Measurements from ENCODE around the gene C9orf85. TPM values are rescaled to one million over a fixed set of nuclear protein-coding genes. Genes with fewer than 3 reads are reported as not detected.

C9orf85 gene
- total and polyA plus RNA-seq, 12 donors: 4.7 to 18.8 (median 12.1) TPM

DNA sequence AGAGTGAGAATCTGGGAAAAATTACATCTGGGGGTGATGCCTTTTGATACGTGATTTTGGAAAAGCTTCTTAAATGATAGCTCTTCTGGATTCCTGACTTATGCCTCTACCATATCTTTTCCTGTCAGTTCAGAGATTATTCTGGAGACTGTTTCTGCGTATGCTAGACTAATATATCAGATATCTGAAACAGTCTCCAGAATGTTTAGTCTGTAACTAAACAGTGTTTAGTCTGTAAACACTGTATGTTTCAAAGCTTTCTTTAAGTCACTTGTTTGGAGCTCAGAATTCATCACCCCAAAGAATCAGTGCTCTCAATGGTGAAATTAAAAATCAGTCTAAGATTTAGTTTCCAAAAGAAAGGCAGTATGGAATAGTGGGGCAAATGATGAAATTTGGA is 19.7 kb downstream of the C9orf85 start:
- Histone ChIP-seq H3K9me3 (replicated peaks in 1 of 3) (no peaks in the 10 kb centered on the region), H3K36me3 (replicated peaks in 1 of 2) (no peaks in the 10 kb centered on the region), H3K27me3 (no peaks in the 10 kb centered on the region), H3K27ac (no peak overlapping the region), H3K4me1 (replicated peaks in 1 of 2) (no peaks in the 10 kb centered on the region), H3K4me3 (no peak overlapping the region)
- intact Hi-C loops (cut with DNase I): no loop called here
- WGBS, 4 donors: 84 to 90% (median 88%) methylated on average over 2 of the region's 2 CpGs
- no peak for DNase-seq
- TF ChIP-seq POLR2A (IDR thresholded peaks at IDR 0.05): no peak
- TF ChIP-seq, protein P1, sequence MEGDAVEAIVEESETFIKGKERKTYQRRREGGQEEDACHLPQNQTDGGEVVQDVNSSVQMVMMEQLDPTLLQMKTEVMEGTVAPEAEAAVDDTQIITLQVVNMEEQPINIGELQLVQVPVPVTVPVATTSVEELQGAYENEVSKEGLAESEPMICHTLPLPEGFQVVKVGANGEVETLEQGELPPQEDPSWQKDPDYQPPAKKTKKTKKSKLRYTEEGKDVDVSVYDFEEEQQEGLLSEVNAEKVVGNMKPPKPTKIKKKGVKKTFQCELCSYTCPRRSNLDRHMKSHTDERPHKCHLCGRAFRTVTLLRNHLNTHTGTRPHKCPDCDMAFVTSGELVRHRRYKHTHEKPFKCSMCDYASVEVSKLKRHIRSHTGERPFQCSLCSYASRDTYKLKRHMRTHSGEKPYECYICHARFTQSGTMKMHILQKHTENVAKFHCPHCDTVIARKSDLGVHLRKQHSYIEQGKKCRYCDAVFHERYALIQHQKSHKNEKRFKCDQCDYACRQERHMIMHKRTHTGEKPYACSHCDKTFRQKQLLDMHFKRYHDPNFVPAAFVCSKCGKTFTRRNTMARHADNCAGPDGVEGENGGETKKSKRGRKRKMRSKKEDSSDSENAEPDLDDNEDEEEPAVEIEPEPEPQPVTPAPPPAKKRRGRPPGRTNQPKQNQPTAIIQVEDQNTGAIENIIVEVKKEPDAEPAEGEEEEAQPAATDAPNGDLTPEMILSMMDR (IDR thresholded peaks at IDR 0.05): no peak

DNA sequence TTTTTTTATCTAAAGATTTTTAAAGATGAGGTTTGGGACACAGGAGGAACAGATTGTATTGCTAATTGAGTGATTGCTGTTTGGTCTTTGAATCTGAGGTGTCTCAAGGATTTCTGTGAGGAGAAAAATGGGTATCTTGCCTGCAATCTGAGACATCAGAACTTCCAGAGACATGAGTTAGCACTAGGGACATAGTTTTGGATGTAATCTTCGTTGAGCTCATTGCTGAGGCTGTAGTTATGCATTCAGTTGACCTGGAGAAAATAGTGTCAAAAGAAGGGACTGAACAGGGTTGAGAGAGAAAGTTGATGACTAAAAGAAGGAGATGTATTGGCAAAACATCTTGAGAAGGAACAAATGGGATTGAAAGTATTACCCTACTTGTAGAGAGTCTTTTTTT is 24.6 kb downstream of the C9orf85 start:
- TF ChIP-seq, protein P1 (IDR thresholded peaks at IDR 0.05): no peak
- no peak for TF ChIP-seq POLR2A (IDR thresholded peaks at IDR 0.05)
- Histone ChIP-seq H3K4me1 (replicated peaks in 1 of 2) (peaks cover 0 to 5% of the 10 kb centered on the region in 2 donors), H3K36me3 (replicated peaks in 1 of 2) (no peaks in the 10 kb centered on the region), H3K27me3 (no peaks in the 10 kb centered on the region), H3K9me3 (replicated peaks in 1 of 3) (no peaks in the 10 kb centered on the region), H3K4me3 (no peak overlapping the region), H3K27ac (no peak overlapping the region)
- no peak for DNase-seq
- intact Hi-C loops (cut with DNase I): no loop called here
- WGBS, 4 donors: 60 to 71% (median 69%) methylated on average over 1 of the region's 1 CpG

DNA sequence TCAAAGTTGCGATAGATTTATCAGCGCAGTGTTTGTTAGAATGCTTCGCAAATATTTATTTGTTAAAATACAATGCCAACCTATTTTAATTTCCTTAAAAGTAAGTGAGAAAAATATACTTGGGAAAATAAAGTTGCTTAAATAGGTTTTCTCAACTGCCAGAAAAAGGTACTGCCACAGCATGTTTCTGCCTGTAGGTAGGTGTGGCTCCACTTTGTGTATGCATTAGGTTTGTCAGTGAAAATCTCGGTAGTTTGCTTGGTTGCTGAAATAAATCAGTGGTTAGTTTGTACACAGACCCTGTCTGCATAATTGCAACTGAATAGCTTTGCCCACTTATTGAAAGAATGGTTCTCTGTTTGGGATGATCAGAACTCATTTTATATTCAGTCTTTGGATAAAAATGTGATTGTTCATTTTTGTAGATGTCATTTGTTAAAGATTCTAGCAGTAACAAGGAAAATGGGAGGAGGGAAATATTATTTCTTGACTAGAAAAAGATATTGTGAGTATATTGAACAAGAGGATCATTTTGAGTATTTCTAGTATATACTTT is 25.7 kb downstream of the C9orf85 start:
- no peaks in the 10 kb centered on the region for H3K27me3 ChIP-seq
- intact Hi-C loops (cut with DNase I): no loop called here
- H3K36me3 ChIP-seq (replicated peaks in 1 of 2): no peaks in the 10 kb centered on the region
- no peak for DNase-seq
- no peaks in the 10 kb centered on the region for H3K9me3 ChIP-seq (replicated peaks in 1 of 3)
- H3K27ac ChIP-seq: no peak overlapping the region
- WGBS, 4 donors: 86 to 92% (median 88%) methylated on average over 4 of the region's 4 CpGs
- no peak overlapping the region for H3K4me3 ChIP-seq
- TF ChIP-seq, protein P1 (IDR thresholded peaks at IDR 0.05): no peak
- H3K4me1 ChIP-seq (replicated peaks in 1 of 2): peaks cover 0 to 5% of the 10 kb centered on the region in 2 donors

DNA sequence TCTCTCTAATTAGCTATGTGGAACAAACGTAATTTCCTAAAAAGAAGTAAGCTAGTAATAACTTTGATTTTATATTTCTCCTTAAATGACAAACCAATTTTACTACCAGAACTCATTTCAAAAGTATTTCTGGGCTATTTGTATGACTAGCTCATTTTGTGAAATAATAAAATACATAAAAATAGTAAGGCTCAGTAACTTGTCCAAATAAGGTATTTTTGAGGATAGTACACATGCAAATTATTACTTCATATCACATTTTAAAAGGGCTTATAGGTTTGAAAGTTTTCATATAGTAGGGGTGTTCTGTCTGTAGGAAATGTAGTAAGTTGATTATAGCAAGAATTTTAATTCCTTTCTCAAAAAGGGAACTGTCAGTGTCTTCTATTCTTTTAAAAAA is 26.5 kb downstream of the C9orf85 start:
- no peak for DNase-seq
- intact Hi-C loops (cut with DNase I): no loop called here
- H3K27ac ChIP-seq: no peak overlapping the region
- no peaks in the 10 kb centered on the region for H3K27me3 ChIP-seq
- 80 to 92% (median 88%) methylated on average over 1 of the region's 1 CpG for WGBS, 4 donors
- H3K9me3 ChIP-seq (replicated peaks in 1 of 3): no peaks in the 10 kb centered on the region
- TF ChIP-seq, protein P1 (IDR thresholded peaks at IDR 0.05): no peak
- TF ChIP-seq POLR2A (IDR thresholded peaks at IDR 0.05): no peak
- no peak overlapping the region for H3K4me3 ChIP-seq
- no peaks in the 10 kb centered on the region for H3K36me3 ChIP-seq (replicated peaks in 1 of 2)
- peaks cover 0 to 5% of the 10 kb centered on the region in 2 donors for H3K4me1 ChIP-seq (replicated peaks in 1 of 2)

Measured in adrenal gland (tissue), 12 donors.